HG02885 (cell line): ENCODE data around the gene NTRK2.
A peak's percentile ranks its signal among the peaks of the same experiment; 100 is the strongest.
"Not testable (repeated sequence)": the region's sequence is repeated elsewhere in the genome, so short reads cannot be mapped to it uniquely, and the experiment has no call there.

Experiments
- ATAC-seq: cut with Tn5 transposase; IDR thresholded peaks from one replicate; pipeline ENCODE4 v1.9.1; 2021; ENCODE audit warnings: mild to moderate bottlenecking; ENCODE audit not compliant: unreplicated experiment, poor library complexity

NTRK2 gene

DNA sequence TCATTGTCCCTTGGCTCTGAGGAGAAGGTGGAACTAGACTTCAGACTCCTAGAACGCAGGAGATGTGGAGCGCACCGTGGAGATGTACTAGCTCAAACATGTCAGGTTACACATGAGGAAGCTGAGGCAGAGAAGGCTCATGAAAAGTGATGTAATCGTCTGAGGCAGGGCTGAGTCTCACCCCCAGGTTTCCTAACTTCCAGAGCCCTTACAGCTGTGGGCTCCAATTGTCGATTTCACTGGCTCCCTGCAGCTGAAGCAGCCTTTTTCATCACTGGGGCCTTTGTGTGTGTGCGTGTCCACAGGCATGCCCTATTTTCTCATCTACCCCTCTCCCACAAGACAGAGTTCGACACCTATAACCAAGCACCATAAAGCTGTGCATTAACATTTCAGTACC is 370.6 kb downstream of the NTRK2 start:
- ATAC-seq, result no peak

DNA sequence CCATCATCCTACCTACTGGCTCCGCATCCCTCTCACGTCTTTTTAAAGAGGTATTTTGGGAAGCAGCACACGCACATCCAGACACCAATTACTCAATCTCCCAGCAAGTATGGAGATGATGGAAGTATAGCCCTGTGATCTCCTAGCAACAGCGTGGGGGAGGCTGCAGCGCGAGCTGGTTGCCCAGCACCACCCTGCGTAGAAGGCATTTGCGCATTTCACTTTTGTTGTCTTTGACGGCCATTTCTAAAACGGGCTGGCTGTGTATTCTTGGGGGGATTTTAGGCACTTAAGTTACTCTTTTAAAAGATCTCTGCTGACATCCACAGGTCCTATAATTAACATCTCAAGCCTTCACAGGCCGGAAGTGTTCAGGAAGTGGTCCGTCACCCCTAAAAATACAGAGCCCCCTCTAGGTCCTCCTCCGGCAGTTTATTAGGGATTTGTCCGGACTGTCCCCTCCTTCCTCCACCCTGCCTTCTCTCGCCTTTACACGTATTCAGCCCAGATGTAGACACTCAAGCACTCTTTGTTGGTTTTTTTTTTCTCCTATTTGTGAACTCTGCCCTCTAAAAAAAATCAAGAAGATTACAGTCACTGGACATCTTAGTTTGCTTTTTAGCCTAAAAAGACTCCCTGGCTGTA is 371.4 kb downstream of the NTRK2 start:
- no peak for ATAC-seq

DNA sequence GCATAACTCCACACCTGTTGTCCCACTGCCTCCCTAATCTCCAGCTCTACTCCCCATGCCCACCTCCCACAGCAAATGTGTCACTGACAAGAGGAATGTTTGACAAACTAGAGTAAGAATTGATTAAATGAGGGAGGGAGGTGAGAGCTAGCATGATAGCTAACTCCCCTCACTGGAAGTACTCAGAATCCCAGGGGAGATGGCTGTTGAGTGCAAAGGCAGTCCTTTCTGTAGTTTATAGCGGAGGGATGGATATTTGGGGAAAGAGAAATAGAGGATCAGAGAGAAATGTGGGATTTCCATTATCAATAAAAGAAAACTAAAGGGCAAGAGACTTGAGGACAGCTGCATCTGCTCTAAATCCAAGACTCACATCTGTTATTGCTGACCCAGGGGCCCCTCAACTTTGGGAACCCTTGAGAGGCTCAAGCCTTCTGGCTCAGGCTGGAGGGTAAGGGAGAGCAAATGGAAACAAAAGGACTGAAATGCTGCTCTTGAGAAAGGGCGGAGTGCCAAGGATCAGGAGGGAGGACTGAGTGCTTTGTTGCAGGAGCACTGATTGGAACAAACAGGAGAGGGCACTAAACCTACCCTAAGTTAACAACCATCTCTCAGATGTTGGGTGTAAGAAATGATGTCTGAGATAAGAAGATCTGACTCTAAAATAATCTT is 372.1 kb downstream of the NTRK2 start:
- no peak for ATAC-seq

DNA sequence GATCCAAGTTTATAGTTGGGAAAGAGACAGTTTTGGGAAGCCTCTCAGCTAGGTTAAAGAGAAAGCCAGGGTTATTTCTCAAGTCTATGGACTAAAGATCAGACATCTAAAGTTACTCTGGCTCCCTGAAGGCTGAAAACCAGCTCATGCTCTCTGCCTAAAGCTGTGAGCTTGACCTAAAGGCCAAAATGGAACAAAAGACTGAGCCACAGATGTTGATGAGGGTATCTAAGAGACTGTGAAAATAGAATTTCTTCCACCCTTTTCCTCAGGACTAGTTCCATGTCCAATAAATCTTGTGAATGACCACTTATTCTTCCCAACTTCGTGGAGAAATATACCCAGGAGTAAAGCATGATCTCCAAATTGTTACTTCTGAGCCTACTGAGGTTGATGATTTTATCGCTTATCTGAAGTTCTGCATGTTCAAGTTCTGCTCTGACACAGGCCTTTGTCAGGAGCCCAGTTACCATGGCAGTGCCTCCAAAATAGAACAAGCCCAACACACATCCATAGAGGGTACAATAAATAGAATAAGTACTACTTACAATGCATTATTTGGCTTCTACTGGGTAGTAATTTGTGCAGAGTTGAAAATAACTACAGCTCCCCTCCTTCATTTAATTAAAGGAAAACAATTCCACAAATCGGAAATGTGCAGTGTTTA is 373.6 kb downstream of the NTRK2 start:
- ATAC-seq, result no peak

DNA sequence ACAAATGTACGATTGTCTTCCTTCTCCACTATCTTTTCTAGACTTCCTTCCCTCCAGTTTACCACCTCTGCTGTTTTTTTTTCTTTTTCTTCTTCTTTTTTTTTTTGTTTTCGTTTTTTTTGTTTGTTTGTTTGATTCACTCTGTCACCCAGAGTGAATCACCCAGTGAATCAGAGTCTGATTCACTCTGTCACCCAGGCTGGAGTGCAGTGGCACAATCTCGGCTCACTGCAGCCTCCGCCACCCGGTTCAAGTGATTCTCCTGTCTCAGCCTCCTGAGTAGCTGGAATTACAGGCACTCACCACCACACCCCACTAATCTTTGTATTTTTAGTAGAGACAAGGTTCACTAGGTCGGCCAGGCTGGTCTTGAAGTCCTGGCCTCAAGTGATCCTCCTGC is 375.7 kb downstream of the NTRK2 start:
- ATAC-seq, result no peak

DNA sequence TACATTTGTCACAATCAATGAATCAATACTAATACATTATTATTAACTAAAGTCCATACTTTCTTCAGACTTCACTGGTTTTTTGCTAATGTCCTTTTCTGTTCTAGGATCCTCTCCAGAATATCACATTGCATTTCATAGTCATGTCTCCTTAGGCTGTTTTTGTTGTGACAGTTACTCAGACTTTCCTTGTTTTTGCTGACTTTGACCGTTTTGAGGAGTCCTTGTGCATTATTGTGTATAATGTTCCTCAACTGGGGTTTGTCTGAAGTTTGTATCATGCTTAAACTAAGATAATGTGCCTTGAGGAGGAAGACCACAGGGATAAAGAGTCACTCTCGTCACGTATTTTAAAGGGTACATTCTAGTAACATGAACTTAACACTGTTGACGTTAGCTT is 376.9 kb downstream of the NTRK2 start:
- ATAC-seq, result no peak

DNA sequence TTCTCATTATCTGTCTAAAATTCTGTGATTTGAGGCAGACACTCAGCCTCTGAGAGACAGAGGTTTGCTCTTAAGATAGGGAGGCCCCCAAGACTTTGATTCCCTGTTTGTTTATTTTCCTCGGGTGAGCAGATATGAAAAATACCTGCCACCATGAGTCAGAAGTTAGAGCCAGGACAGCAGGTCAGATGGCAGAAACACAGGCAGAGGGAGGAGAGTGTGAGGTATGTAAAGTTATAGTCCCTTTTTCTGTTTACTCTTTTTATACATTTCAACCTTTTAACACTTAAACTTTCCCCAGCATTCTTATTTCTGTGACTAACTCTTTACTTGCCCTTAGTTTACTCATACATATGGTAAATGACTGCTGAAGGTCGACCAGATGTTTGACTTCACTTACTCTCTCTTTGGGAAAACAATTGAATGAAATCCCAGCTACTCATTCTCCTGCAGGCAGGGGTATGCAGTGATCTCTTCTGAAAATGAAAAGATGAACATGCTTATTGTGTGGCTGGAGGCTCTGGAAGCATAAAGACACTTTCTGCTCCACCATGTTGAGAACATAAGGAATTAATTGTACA is 383.8 kb downstream of the NTRK2 start:
- no peak for ATAC-seq

DNA sequence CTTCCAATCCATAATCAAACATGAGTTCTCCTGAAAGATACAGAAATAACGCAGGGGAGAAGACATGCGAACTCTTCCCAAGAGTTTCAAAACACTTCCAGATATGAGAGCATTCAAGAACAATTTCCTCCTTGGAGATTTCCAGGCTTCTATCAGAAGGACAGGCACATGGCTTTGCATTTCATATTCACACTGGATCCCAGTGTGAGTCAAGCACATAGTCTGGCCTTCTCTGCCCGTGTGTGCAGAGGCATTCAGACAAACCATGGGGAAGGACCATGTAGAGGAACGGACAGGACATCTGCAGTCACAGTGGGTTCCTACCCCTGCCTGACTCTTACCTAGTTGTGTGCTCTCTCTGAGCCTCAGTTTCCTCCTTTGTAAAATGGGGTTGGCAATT is 384.5 kb downstream of the NTRK2 start:
- ATAC-seq, result no peak

DNA sequence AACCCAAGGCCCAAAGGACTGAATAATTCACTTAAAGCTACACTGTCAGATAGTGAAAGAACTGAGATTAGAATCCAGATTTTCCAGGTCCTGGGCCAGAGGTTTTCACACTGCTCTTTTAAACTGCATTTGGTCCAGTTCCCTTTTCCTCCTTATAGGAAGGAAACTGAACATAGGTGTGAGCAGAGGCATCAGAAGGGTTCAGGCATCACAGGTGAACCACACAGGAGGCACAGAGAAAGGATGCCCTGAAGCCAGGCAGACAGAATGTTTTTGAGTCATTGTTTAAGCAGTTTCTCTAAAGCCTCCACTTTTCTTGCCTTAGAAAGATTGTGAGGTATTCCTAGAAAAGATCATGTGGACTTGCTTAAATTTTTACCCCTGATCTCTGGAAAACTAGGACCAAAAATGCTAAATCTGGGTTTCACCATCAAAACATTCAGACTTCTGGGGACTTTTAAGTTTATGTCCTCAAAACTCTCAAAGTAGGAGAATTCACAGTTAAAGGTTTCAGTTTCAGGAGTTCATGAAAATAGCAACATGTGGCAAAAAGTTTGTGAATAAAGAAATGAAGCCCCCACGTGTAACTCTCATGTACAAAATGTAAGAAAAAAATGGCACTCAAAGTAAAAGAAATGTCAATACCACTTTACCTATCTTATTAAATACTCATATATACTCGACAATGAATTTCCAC is 386.1 kb downstream of the NTRK2 start:
- peak; percentile 65 for ATAC-seq

DNA sequence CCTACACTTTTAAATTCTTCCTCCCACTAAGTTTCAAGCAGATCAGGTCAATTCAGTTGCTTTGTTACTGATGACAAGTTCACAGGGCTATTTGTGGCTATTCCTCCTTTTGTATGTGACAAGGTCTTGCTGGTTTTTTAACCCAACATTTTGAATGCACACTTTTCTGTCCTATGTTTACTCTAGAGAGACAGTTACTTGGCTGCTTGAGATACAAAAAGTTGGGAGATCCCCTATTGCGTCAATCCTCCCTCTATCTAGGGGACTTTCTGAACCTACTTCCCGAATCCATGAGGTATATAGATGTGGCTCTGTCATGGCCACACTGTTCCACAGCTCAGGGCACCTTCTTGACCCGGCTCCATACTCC is 386.7 kb downstream of the NTRK2 start:
- ATAC-seq, result peak; percentile 78

DNA sequence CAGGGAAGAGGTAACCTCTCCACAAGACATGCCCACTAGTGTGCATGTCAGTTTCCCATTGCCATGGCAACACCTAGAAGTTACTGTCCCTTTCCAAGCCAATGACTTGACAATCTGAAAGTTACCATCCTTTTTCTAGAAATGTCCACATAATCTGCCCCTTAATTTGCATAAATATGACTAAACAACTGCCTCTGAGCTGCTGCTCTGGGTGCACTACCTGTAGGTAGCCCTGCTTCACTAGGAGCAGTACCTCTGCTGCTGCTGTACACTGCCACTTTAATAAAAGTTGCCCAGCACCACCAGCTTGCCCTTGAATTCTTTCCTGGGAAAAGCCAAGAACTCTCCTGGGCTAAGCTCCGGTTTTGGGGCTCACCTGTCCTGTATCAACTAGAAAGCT is 392.4 kb downstream of the NTRK2 start:
- no peak for ATAC-seq

DNA sequence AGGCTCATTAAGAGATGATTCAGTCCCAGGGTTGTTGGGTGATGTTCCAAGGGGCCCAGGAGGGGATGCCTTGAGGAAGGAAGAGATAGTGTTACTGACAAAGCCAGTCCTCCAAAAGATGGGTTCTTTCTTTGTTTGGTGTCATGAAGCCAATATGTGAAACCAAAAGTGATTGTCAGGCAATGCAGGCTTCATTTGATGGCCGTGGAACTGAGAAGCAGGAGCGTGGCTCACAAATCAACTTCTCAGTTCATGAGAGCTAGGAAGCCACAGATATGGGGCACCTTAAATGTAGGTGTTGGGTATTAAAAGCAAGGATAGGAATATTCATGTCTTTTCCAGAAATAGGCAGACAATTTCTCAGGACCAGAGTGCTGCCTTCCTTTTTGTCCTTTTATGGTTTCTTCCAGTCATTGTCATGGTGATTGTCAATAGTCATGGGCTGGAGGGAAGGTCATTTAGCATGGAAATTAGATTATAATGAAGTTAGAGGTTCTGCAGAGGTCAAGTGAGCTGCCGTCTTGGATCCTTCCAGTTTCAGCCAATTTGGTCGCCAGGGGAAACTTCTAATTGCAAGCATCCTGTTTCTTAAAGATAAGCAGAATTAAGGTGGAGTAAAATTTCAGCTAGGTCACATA is 393.0 kb downstream of the NTRK2 start:
- no peak for ATAC-seq

DNA sequence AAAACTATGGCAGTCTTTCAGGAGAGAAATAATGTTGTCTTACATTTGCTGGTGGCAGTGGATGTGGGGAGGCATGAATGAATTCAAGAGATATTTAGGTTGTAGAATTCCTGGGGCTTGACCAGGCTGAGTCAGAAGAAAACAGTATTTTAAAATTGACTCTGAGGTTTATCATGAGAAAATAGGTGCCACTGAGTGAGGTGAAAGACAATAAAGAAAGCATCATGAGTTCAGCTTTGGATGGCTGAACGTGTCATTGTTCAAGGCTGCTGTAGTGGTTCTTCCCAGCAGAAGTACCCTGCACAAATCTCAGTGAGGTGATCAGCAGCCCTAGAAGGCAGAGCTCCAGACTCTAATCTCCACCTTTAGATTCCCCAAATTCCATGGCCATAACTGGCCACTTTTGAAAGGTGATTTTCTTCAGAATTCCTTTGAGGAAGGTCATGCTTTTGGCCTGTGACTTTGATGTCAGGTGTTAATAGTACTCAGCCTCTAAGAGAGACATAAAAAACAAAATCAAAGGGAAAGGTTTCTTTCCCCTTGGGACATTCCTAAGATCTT is 395.4 kb downstream of the NTRK2 start:
- no peak for ATAC-seq

DNA sequence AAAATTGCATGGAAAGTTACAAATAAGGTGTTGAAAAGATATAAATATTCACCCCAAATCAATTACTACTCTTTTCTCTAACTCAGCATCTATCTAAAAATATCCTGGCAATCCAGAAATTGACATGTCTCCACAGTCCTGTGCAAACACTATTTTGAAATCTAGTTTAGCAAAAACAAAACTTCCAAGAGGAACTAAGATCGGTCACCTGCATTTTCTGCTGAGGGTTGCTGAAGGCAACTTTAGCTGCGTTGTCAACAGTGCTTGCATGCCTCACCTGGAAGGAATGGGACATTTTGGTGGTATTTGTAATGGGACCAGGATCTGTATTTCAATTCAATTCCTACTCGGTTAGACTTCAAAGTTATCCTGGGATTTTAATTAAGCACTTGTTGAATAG is 398.3 kb downstream of the NTRK2 start:
- ATAC-seq, result peak; percentile 91

DNA sequence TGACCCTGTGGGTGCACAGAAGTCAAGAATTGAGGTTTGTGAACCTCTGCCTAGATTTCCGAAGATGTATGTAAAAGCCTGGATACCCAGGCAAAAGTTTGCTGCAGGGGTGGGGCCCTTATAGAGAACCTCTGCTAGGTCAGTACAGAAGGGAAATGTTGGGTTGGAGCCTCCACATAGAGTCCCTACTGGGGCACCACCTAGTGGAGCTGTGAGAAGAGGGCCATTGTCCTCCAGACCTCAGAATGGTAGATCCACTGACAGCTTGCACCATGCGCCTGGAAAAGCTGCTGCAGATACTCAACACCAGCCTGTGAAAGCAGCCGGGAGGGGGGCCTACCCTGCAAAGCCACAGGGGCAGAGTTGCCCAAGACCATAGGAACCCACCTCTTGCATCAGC is 399.9 kb downstream of the NTRK2 start:
- ATAC-seq, result not testable (repeated sequence)
